Measurements from ENCODE around the gene CNPY1. TPM values are rescaled to one million over a fixed set of nuclear protein-coding genes. Genes with fewer than 3 reads are reported as not detected.

The CNPY1 gene
- total RNA-seq, 1 experiment from 2014 or later, result not detected

- H2BK5ac ChIP-seq (ENCODE audit: insufficient read length, low read length), result no peak overlapping the region
- H3K27me3 ChIP-seq (ENCODE audit: insufficient read depth, low read length), result no peaks in the 10 kb centered on the region
- no peaks in the 10 kb centered on the region for H4K20me1 ChIP-seq (ENCODE audit: control insufficient read depth, insufficient read depth, insufficient read length)
- H4K91ac ChIP-seq (ENCODE audit: insufficient read length, low read depth, low read length), result no peak overlapping the region
- no CpG with 5 or more reads among the region's 11 CpGs for WGBS (ENCODE audit: extremely low coverage, insufficient read length, low lambda C conversion rate)
- no peak for DNase-seq
- no peaks in the 10 kb centered on the region; the same call in 1 of the 2 replicates for H3K4me1 ChIP-seq (ENCODE audit: insufficient read depth, low read length)
- no peak overlapping the region for H2BK20ac ChIP-seq (ENCODE audit: low read depth, low read length, poor library complexity, severe bottlenecking)
- H4K5ac ChIP-seq (ENCODE audit: insufficient read length, low read depth, low read length), result no peak overlapping the region
- H3K27ac ChIP-seq (ENCODE audit: insufficient read length, low read depth, low read length), result no peak overlapping the region
- no peak overlapping the region for H3K4ac ChIP-seq (ENCODE audit: low read depth, low read length)
- H3K14ac ChIP-seq (ENCODE audit: insufficient read depth, low read length), result 0 out of 2 replicates have a peak overlapping the region, but pooled peaks have one; percentile 51
- no peak overlapping the region for H2BK120ac ChIP-seq (ENCODE audit: low read depth, low read length, poor library complexity, severe bottlenecking)
- H3K4me2 ChIP-seq (ENCODE audit: insufficient read depth, insufficient read length, low read length), result no peak overlapping the region
- H3K18ac ChIP-seq (ENCODE audit: insufficient read length, low read depth, low read length), result no peak overlapping the region
- H4K8ac ChIP-seq (replicated peaks; ENCODE audit: insufficient read length, low read depth, low read length), result no peak overlapping the region
- Mint-ChIP-seq H3K9me3 (no peaks in the 10 kb centered on the region), H3K27ac (no peak overlapping the region; a peak in 3 of 7 replicates), H3K4me1 (peaks cover 16 to 23% of the 10 kb centered on the region in 2 experiments), H3K4me3 (no peak overlapping the region), H3K36me3 (ENCODE audit: insufficient read depth in 1 of 3, low read depth in 3 of 3) (no peaks in the 10 kb centered on the region), H3K27me3 (ENCODE audit: low read depth) (0 out of 2 replicates have a peak, but pooled peaks cover 2% of the 10 kb centered on the region)
- H3K9ac ChIP-seq (ENCODE audit: extremely low read depth, insufficient read length, low read length), result no peak overlapping the region
- H3T11ph ChIP-seq (ENCODE audit: low read length), result no peak overlapping the region
- no peak overlapping the region for H2AFZ ChIP-seq (ENCODE audit: low read length)
- H3K79me2 ChIP-seq (ENCODE audit: insufficient read depth, low read length), result no peaks in the 10 kb centered on the region
- H2AK5ac ChIP-seq (ENCODE audit: insufficient read length, low read length), result no peak overlapping the region
- H3K79me1 ChIP-seq (ENCODE audit: insufficient read depth, low read depth, low read length, poor library complexity, severe bottlenecking), result no peaks in the 10 kb centered on the region
- H3K56ac ChIP-seq (ENCODE audit: insufficient read length, low read depth, low read length), result no peak overlapping the region
- no peak overlapping the region for H3K23ac ChIP-seq (ENCODE audit: insufficient read length, low read depth, low read length)
- H3K23me2 ChIP-seq (ENCODE audit: insufficient read length, low read depth, low read length, poor library complexity, severe bottlenecking), result no peaks in the 10 kb centered on the region
- TF ChIP-seq CTCF (conservative IDR thresholded peaks at IDR 0.05), result no peak
- no peaks in the 10 kb centered on the region for H3K9me3 ChIP-seq (ENCODE audit: control insufficient read depth, low read depth, low read length)
- H2BK15ac ChIP-seq (ENCODE audit: low read depth, low read length), result no peak overlapping the region
- no peak overlapping the region for H2BK12ac ChIP-seq (ENCODE audit: insufficient read length, low read depth, low read length)
Measured at GRCh38 chr7:155569681-155570080, 23.3 kb upstream of the CNPY1 start.

Data from H9 (cell line).